H9 (cell line): Measurements from ENCODE around the gene TCF7L2. TPM values are rescaled to one million over a fixed set of nuclear protein-coding genes. Genes with fewer than 3 reads are reported as not detected.

Source experiments
- DNase-seq: peaks from one replicate; pipeline ENCODE4 v3.0.0-alpha.2; 2017
- H2AFZ ChIP-seq: one replicate; pipeline ENCODE4 v1.6.1; 2013; ENCODE audit warnings: mild to moderate bottlenecking, low read length, control low read depth, moderate library complexity
- H2AK5ac ChIP-seq: 2 replicates; pipeline ENCODE4 v1.6.1; 2013; ENCODE audit warnings: low read length, control low read depth, mixed read lengths; ENCODE audit not compliant: insufficient read length
- H2BK120ac ChIP-seq: one replicate; pipeline ENCODE4 v1.6.1; 2013; ENCODE audit warnings: low read depth, mild to moderate bottlenecking, low read length, control low read depth, inconsistent platforms; ENCODE audit not compliant: poor library complexity, severe bottlenecking
- H2BK12ac ChIP-seq: 2 replicates; pipeline ENCODE4 v1.6.1; 2013; ENCODE audit warnings: low read length, control low read depth, mixed read lengths, low read depth; ENCODE audit not compliant: insufficient read length
- H2BK15ac ChIP-seq: 2 replicates; pipeline ENCODE4 v1.6.1; 2013; ENCODE audit warnings: low read depth, low read length, control low read depth
- H2BK20ac ChIP-seq: one replicate; pipeline ENCODE4 v1.6.1; 2013; ENCODE audit warnings: low read depth, mild to moderate bottlenecking, low read length, control low read depth, inconsistent platforms; ENCODE audit not compliant: poor library complexity, severe bottlenecking
- H2BK5ac ChIP-seq: 2 replicates; pipeline ENCODE4 v1.6.1; 2013; ENCODE audit warnings: low read length, control low read depth, mixed read lengths; ENCODE audit not compliant: insufficient read length
- H3K14ac ChIP-seq: 2 replicates; pipeline ENCODE4 v1.6.1; 2013; ENCODE audit warnings: low read length, control low read depth; ENCODE audit not compliant: insufficient read depth
- H3K18ac ChIP-seq: 2 replicates; pipeline ENCODE4 v1.6.1; 2013; ENCODE audit warnings: low read depth, mild to moderate bottlenecking, mixed read lengths, low read length, control low read depth; ENCODE audit not compliant: insufficient read length
- H3K23ac ChIP-seq: 2 replicates; pipeline ENCODE4 v1.6.1; 2013; ENCODE audit warnings: low read length, control low read depth, mixed read lengths, low read depth; ENCODE audit not compliant: insufficient read length
- H3K23me2 ChIP-seq: 2 replicates; pipeline ENCODE4 v1.6.1; 2013; ENCODE audit warnings: low read depth, mild to moderate bottlenecking, mixed read lengths, low read length, control low read depth; ENCODE audit not compliant: insufficient read length, poor library complexity, severe bottlenecking
- H3K27ac ChIP-seq: 2 replicates; pipeline ENCODE4 v1.5.1; 2013; ENCODE audit warnings: low read length, control low read depth, mixed read lengths, low read depth; ENCODE audit not compliant: insufficient read length
- H3K27me3 ChIP-seq: 2 replicates; pipeline ENCODE4 v1.6.1; 2013; ENCODE audit warnings: low read length, control low read depth, inconsistent platforms; ENCODE audit not compliant: insufficient read depth
- H3K4ac ChIP-seq: 2 replicates; pipeline ENCODE4 v1.6.1; 2013; ENCODE audit warnings: low read depth, mild to moderate bottlenecking, control low read depth, inconsistent platforms, low read length, moderate library complexity
- H3K4me1 ChIP-seq: 2 replicates; pipeline ENCODE4 v1.6.1; 2013; ENCODE audit warnings: low read length, control low read depth, inconsistent platforms; ENCODE audit not compliant: insufficient read depth
- H3K4me2 ChIP-seq: 2 replicates; pipeline ENCODE4 v1.6.1; 2013; ENCODE audit warnings: low read length, control low read depth, mixed read lengths; ENCODE audit not compliant: insufficient read length, insufficient read depth
- H3K56ac ChIP-seq: 2 replicates; pipeline ENCODE4 v1.6.1; 2013; ENCODE audit warnings: low read depth, mild to moderate bottlenecking, mixed read lengths, low read length, control low read depth; ENCODE audit not compliant: insufficient read length
- H3K79me1 ChIP-seq: 2 replicates; pipeline ENCODE4 v1.6.1; 2013; ENCODE audit warnings: low read depth, mild to moderate bottlenecking, moderate library complexity, low read length, control low read depth, inconsistent platforms; ENCODE audit not compliant: insufficient read depth, poor library complexity, severe bottlenecking
- H3K79me2 ChIP-seq: 2 replicates; pipeline ENCODE4 v1.6.1; 2013; ENCODE audit warnings: low read length, control low read depth, inconsistent platforms; ENCODE audit not compliant: insufficient read depth
- H3K9ac ChIP-seq: 2 replicates; pipeline ENCODE4 v1.6.1; 2013; ENCODE audit warnings: low read length, control low read depth, mixed read lengths; ENCODE audit not compliant: insufficient read length; ENCODE audit errors: extremely low read depth
- H3K9me3 ChIP-seq: one replicate; pipeline ENCODE4 v1.6.1; 2013; ENCODE audit warnings: low read depth, low read length, inconsistent platforms; ENCODE audit not compliant: control insufficient read depth
- H3T11ph ChIP-seq: one replicate; pipeline ENCODE4 v1.6.1; 2013; ENCODE audit warnings: mild to moderate bottlenecking, low read length, control low read depth, inconsistent platforms
- H4K20me1 ChIP-seq: one replicate; pipeline ENCODE4 v1.6.1; 2013; ENCODE audit not compliant: control insufficient read depth, insufficient read length, insufficient read depth
- H4K5ac ChIP-seq: 2 replicates; pipeline ENCODE4 v1.6.1; 2013; ENCODE audit warnings: low read depth, mild to moderate bottlenecking, mixed read lengths, low read length, control low read depth; ENCODE audit not compliant: insufficient read length
- H4K8ac ChIP-seq: replicated peaks from 2 replicates; pipeline ENCODE4 v1.6.1; 2013; ENCODE audit warnings: low read length, control low read depth, mixed read lengths, low read depth; ENCODE audit not compliant: insufficient read length
- H4K91ac ChIP-seq: 2 replicates; pipeline ENCODE4 v1.6.1; 2013; ENCODE audit warnings: low read depth, mild to moderate bottlenecking, moderate library complexity, mixed read lengths, low read length, control low read depth; ENCODE audit not compliant: insufficient read length
- H3K27ac Mint-ChIP-seq, 3 experiments: 2 replicates in 2 of 3; 3 replicates in 1 of 3; pipeline ENCODE4 v1.8.0; 2020 to 2021; ENCODE audit warnings: mixed read lengths in 3 of 3, mild to moderate bottlenecking in 1 of 3, moderate library complexity in 1 of 3
- H3K27me3 Mint-ChIP-seq: 2 replicates; pipeline ENCODE4 v1.8.0; 2021; ENCODE audit warnings: low read depth, mild to moderate bottlenecking, moderate library complexity, mixed read lengths
- H3K36me3 Mint-ChIP-seq, 3 experiments: 2 replicates in 2 of 3; 3 replicates in 1 of 3; pipeline ENCODE4 v1.8.0; 2020 to 2021; ENCODE audit warnings: low read depth in 3 of 3, mixed read lengths in 3 of 3; ENCODE audit not compliant: insufficient read depth in 1 of 3
- H3K4me1 Mint-ChIP-seq, 2 experiments: 2 replicates each; pipeline ENCODE4 v1.8.0; 2020; ENCODE audit warnings: mixed read lengths in 2 of 2
- H3K4me3 Mint-ChIP-seq, 2 experiments: 2 replicates in 1 of 2; 3 replicates in 1 of 2; pipeline ENCODE4 v1.8.0; 2020 to 2021; ENCODE audit warnings: mild to moderate bottlenecking in 2 of 2, mixed read lengths in 2 of 2, moderate library complexity in 1 of 2
- H3K9me3 Mint-ChIP-seq, 2 experiments: 2 replicates in 1 of 2; 3 replicates in 1 of 2; pipeline ENCODE4 v1.8.0; 2020; ENCODE audit warnings: mild to moderate bottlenecking in 2 of 2, mixed read lengths in 2 of 2, moderate library complexity in 1 of 2
- CTCF ChIP-seq: fragments of 200-600 bp; sonication (generic); conservative IDR thresholded peaks from 3 replicates; pipeline ENCODE4 v1.8.0; 2021; ENCODE audit warnings: antibody characterized with exemption, mild to moderate bottlenecking
- WGBS: extraction: QIAGEN DNeasy Blood & Tissue Kit; methylation state at CpG from one replicate; pipeline ENCODE4 v1.1.7; 2013; ENCODE audit warnings: missing lambda C conversion rate, low lambda C conversion rate, mixed read lengths; ENCODE audit not compliant: insufficient read length; ENCODE audit errors: extremely low coverage; 5-methylcytosine and 5-hydroxymethylcytosine counted together
- total RNA-seq: library from RNA; stranded (reverse); gene quantifications from 2 replicates; pipeline ENCODE4 v1.2.1, GENCODE V29; 2021

Gene TCF7L2
- total RNA-seq, 1 experiment from 2014 or later = 71.1 TPM

- H3T11ph ChIP-seq = no peak overlapping the region
- no peaks in the 10 kb centered on the region for H3K27me3 ChIP-seq
- H3K23me2 ChIP-seq = peaks cover 4% of the 10 kb centered on the region
- no peak overlapping the region for H2AFZ ChIP-seq
- H3K27ac ChIP-seq = no peak overlapping the region
- H3K23ac ChIP-seq = no peak overlapping the region
- no peak overlapping the region for H2BK12ac ChIP-seq
- no peak overlapping the region for H3K4me2 ChIP-seq
- peaks cover 79 to 83% of the 10 kb centered on the region in 2 experiments for H3K4me1 Mint-ChIP-seq
- no peak overlapping the region for H4K91ac ChIP-seq
- no peak overlapping the region for H2BK120ac ChIP-seq
- H3K9me3 Mint-ChIP-seq = no peaks in the 10 kb centered on the region
- H3K79me1 ChIP-seq = peaks cover 5% of the 10 kb centered on the region
- no peak overlapping the region for H4K8ac ChIP-seq
- H3K4me1 ChIP-seq = peaks cover 22% of the 10 kb centered on the region; the same call in 1 of the 2 replicates
- no peak overlapping the region for H2BK20ac ChIP-seq
- H4K20me1 ChIP-seq = no peaks in the 10 kb centered on the region
- no peaks in the 10 kb centered on the region for H3K36me3 Mint-ChIP-seq
- no peak overlapping the region for H3K4ac ChIP-seq
- H2BK15ac ChIP-seq = no peak overlapping the region
- DNase-seq = no peak
- no CpG with 5 or more reads among the region's 11 CpGs for WGBS
- H3K4me3 Mint-ChIP-seq = no peak overlapping the region
- no peaks in the 10 kb centered on the region for H3K9me3 ChIP-seq
- H3K27ac Mint-ChIP-seq = no peak overlapping the region
- no peak overlapping the region for H3K56ac ChIP-seq
- no peak overlapping the region for H2AK5ac ChIP-seq
- peaks cover 6% of the 10 kb centered on the region; the same call in 1 of the 2 replicates for H3K79me2 ChIP-seq
- H4K5ac ChIP-seq = no peak overlapping the region
- no peak overlapping the region for H3K14ac ChIP-seq
- no peak for TF ChIP-seq CTCF
- H3K27me3 Mint-ChIP-seq = no peaks in the 10 kb centered on the region
- no peak overlapping the region for H3K18ac ChIP-seq
- H2BK5ac ChIP-seq = no peak overlapping the region
- no peak overlapping the region for H3K9ac ChIP-seq
Measured at GRCh38 chr10:113124724-113125123, 174.7 kb downstream of the TCF7L2 start.
